Mammary epithelial cell (primary cell): Measurements from ENCODE around the gene CD226.

Experiments used
- EZH2 ChIP-seq: IDR thresholded peaks from 2 replicates; pipeline ENCODE4 v1.6.1; 2012; ENCODE audit warnings: low read length, inconsistent platforms, borderline replicate concordance
- TF ChIP-seq, protein P1 (sequence below), 2 donors: IDR thresholded peaks in 1 of 2; conservative IDR thresholded peaks in 1 of 2; 2 replicates each; pipeline ENCODE4 v1.5.1; 2011 to 2012; ENCODE audit warnings: inconsistent platforms in 2 of 2, low read length in 2 of 2, mild to moderate bottlenecking in 2 of 2, control low read depth in 1 of 2, low read depth in 1 of 2; ENCODE audit not compliant: insufficient read depth in 1 of 2; ENCODE audit errors: extremely low read depth in 1 of 2

DNA sequence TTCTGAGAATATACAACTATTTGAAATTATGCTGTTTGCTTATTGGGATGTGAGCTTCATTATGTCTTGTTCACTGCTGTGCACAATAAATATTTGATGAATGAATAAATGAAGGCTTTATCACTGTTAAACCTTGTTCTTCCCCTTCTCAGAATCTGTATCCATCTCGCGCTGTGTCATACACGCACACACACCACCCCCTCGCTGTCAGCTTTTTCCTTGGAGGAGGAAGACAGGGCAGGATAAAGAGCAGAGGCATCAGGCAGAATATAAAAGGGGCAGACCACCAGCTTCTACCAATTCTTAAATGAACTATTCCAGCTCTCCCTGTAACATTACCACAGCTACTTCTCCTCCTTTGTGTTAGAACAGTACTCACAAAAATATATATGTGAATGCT lies 75.0 kb downstream of the CD226 start:
- TF ChIP-seq, protein P1, sequence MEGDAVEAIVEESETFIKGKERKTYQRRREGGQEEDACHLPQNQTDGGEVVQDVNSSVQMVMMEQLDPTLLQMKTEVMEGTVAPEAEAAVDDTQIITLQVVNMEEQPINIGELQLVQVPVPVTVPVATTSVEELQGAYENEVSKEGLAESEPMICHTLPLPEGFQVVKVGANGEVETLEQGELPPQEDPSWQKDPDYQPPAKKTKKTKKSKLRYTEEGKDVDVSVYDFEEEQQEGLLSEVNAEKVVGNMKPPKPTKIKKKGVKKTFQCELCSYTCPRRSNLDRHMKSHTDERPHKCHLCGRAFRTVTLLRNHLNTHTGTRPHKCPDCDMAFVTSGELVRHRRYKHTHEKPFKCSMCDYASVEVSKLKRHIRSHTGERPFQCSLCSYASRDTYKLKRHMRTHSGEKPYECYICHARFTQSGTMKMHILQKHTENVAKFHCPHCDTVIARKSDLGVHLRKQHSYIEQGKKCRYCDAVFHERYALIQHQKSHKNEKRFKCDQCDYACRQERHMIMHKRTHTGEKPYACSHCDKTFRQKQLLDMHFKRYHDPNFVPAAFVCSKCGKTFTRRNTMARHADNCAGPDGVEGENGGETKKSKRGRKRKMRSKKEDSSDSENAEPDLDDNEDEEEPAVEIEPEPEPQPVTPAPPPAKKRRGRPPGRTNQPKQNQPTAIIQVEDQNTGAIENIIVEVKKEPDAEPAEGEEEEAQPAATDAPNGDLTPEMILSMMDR (conservative IDR thresholded peaks at IDR 0.05 in 1 of 2, IDR thresholded peaks at IDR 0.05 in 1 of 2; ENCODE audit: extremely low read depth in 1 of 2, insufficient read depth in 1 of 2, low read depth in 1 of 2, low read length in 2 of 2): no peak
- no peak for TF ChIP-seq EZH2
